Peyer's patch (tissue), 4 donors: ENCODE results near the gene CLEC2L.

Source experiments
- CTCF ChIP-seq, 6 experiments: fragments of 450-650 bp in 4 of 6; fragments of 200-600 bp in 2 of 6; sonication (generic) in 1 of 6; IDR thresholded peaks; one replicate each; pipeline ENCODE4 v1.5.1; 2017 to 2019; ENCODE audit warnings: antibody characterized with exemption in 6 of 6, mild to moderate bottlenecking in 3 of 6, moderate library complexity in 1 of 6
- POLR2A ChIP-seq, 2 donors: fragments of 450-650 bp; IDR thresholded peaks; one replicate each; pipeline ENCODE4 v1.5.1; 2017; ENCODE audit warnings: antibody characterized with exemption in 2 of 2, mild to moderate bottlenecking in 2 of 2, moderate library complexity in 2 of 2

DNA sequence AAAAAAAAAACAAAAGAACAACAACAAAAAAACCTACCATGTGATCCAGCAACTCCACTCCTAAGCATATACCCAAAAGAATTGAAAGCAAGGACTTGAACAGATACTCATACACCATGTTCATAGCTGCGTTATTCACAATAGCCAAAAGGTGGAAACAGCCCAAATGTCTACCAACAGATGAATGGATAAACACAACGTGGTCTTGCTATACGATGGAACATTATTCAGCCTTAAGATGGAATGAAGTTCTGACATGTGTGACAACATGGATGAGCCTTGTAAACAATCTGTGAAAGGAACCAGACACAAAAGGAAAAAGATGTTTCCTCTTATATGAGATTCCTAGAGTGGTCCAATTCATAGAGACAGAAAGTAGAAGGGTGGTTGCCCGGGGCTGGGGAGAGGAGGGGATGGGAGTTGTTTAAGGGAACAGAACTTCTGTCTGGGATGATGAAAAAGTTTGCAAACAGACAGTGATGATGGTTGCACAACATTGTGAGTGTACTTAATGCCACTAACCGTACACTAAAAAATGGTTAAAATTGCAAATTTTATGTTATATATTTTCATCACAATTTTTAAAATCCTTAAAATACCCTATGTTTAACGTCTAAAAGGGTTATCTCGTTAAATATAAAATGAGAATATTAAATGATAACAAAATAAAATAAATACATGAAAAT is 11.6 kb downstream of the CLEC2L start:
- TF ChIP-seq POLR2A (IDR thresholded peaks at IDR 0.05) (no peak), CTCF (IDR thresholded peaks at IDR 0.05) (no peak)
